ENCODE data around the gene HIPK2.

HIPK2 gene

DNA sequence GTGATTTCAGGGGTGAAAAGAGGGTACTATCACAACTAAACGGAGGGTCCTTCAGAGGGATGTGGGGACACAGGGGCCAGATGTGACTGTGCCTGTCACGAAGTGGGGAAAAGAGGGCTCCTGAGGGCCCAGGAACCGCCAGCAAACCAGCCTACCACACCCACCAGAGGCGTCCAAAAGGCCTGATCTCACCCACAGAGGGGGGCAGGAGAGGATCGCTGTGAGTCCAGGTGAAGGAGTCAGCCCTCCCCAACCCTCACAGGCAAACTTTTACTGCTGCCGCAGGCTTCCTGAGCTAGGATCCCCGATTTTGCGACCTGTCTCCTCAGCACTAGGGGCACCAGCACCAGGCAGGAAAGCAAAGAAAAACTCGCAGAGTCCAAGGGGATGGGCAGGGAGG is 64.7 kb downstream of the HIPK2 start:
- DNase-seq: no peak

DNA sequence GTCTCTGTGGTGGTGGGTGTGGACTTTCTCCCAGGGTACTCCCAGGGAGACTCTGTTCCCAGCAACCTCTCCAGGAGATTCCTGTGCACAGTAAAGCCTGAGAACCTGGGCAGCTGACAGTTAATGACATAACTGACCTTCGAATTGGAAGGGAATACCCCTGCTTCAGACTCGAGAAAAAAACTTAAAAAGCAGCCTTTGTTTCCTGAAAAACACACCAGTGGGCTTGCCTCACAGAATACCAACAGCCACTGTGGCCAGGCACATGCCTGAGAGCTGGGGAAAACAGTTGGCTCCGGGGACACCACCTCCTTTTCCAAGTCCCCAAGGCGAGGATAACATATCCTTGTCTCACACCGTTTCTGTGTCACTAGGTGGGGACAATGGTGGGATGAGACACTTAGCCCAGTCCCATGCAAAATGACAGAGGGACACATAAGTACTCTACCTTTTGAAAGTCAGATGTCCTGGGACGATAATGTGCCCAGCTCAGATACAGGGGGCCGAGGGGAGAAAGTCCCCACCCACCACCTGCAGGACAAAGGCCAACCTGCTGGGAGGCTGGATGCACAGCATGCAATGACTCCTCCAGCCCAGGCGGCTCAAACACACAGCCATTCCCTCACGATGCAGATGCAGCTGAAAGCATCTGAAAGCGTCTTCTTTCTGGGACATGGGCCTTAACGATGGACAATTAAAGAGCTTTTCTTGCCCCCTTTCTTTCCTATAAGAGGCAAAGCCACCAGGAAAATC is 65.6 kb downstream of the HIPK2 start:
- DNase-seq: no peak

DNA sequence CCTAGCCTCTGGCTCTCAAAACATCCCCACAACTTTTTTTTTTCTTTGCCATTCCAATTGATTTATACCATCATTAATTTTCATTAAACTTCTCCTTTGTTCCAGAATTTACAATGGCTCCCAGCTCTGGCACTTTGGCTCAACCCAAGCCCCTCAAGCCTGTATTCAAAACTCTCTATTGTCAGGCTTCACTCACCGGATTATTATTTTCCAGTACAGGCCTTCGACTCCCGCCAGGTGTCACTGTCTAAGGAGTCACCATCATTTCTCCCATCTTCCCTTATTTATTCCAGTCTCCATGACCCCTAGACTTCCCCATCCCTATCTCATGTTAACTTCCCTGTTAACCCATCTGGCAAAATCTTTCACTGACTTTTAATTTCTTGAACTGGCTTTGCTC is 67.8 kb downstream of the HIPK2 start:
- no peak for DNase-seq

DNA sequence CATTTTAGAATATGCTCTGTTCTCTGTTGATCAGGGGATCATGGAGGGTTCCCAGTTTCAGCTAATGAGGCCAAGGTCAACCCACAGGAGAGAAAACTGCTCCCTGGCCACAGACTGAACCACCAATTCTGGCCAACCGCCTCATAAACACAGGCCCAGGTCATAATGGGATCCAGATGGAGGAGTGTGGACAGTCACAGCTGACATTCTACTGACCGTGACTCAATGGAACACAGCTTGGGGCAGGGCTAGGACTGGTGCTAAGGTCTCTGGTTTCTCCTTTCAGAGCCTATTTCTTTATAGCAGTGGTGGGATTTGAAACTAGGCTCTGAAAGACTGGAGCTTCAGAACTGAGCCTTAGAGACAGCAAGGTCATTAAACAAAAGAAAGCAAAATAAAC is 68.3 kb downstream of the HIPK2 start:
- no peak for DNase-seq

DNA sequence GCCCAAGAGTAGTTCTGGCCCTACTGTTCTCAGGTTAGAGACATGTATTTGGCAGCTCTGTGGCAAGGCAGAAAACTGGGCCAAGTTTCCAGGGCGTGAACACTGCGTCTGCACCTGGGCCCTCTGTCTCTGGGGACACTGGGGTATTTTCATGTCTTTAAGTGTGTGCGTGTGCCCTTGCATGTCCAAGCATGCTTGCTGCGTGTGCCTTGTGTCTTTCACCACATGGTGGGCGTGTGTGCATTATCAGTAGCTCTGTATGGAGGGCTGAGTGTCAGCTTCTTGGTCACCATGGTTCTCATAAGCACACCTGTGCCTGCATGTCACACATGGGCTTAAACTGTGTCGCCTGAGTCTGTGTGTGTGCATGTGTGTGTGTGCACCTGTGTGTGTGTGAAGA is 69.3 kb downstream of the HIPK2 start:
- no peak for DNase-seq

DNA sequence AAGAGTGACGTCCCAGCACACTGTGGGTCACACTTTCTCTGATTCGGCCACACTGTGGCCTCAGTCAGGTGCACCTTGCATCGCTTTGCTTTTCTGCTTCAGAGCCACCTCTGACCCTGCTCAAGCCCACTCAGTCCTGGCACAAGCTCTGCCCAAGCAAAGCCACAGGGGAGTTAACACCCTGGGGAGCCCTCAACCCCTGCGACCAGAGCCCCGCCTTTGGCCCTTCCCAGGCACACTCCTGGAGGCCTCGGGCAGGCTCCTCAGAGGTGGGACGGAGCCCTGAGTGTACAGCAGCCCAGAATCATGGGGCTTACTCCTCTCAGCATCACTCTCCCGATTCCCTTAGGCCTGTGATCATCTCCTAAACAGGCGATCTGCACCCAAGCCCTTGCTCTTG is 71.0 kb downstream of the HIPK2 start:
- no peak for DNase-seq

DNA sequence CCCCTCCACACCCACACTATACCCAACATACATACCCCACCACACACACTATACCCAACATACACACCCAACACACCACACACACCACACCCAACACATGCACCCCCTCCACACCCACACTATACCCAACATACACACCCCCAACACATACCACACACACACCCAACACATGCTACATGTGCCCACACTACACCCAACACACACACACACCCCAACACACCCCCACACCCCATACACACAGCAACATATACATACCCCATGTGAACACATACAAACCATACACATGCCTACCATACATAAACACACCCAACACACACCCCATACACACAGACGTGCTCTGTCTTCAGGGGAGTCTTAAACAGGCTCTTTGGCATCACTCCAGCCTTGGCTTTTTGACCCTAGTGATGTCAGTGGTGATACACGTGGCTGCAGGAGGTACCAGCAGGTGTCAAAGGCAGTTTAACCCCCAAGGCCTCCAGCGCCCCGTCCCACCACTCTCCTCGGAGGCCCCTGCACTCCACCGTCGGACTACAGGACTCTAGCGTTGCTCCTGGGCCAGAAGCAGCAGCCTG is 73.4 kb downstream of the HIPK2 start:
- DNase-seq: no peak

DNA sequence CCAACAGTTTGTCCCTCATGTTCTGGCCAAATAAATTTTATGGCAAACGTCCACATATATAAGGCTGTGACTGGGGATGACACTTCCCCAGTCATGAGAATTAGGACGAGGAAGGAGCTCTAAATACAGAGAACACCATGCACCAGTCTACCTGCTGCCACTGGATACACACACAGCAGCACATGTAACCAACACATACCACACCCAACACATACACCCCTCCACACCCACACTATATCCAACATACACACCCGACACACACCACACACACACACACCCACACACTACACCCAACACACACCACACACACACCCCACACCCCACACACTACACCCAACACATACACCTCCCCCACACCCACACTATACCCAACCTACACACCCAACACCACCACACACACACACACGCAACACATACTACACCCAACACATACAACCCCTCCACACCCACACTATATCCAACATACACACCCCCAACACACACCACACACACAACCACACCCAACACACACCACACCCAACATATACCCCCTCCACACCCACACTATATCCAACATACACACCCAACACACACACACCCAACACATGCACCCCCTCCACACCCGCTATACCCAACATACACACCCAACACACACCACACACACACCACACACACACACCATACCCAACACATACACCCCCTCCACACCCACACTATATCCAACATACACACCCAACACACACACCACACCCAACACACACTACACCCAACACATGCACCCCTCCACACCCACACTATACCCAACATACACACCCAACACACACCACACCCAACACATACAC is 74.1 kb downstream of the HIPK2 start:
- DNase-seq: no peak

DNA sequence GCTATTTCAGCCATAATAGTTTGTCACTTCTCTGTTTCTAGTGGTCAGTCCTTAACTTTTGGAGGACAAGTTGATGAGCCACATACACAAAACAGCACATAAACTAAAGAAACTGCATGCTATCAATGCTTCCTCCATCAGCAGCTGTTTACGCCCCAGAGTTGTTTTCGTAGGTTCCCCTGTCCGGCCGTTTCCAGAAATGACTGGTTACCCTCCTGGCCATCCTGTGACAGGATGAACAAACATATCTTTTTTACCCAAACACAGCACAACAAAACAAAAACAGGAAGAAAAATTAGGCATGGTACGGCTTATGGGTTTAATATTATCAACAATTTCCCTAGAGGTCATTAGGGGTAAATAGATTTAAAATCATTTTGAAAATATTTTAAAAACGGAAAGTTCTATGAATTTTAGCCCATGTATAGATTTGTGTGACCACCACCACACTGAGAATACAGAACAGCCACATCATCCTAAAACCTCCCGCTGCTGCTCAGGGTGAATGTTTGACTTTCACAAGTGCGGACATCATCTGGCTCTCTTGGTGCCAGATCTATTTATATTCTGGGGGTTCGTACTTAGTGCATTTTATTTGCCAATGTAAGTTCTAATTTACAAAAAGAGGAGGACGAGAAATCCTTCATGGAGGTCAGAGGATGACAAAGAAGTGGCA is 74.8 kb downstream of the HIPK2 start:
- no peak for DNase-seq

DNA sequence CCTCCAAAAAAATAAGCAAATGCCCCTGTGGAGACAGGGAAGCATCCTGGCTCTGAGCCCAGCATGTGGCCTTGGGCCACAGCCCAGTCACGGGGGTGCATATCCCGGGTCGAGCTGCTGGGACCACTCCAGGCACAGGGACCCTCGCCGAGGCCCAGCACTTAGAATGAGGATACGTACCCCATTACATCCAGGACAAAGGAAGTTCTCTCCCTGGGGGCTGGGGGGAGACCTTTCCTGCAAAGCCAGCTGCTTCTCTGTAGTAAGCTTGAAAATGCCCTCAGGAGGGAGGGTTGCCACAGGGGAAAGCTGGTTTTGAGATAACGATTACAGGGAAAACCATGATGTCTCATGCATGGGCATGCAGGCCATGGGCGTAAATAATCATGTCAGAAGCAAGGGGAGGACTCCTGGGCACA is 75.5 kb downstream of the HIPK2 start:
- no peak for DNase-seq

DNA sequence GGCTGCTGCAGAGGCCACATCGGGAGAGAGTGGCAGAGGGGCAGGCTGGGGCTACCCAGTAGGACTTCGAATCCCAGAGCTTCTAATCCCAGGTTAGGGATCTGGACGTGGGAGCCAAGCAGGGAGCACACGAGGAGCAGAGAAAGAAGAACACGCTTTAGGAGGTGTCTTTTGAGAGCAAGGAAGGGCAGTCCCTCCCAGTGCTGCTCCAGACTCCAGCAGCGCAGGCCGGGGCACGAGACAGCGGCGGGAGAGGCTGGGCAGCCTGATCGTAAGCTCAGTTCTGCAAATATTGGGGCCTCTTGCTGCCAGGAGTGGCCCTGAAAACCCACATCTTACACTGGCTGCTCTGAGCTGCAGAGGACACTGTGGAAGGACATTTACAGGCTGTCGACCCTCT is 75.9 kb downstream of the HIPK2 start:
- DNase-seq: no peak

DNA sequence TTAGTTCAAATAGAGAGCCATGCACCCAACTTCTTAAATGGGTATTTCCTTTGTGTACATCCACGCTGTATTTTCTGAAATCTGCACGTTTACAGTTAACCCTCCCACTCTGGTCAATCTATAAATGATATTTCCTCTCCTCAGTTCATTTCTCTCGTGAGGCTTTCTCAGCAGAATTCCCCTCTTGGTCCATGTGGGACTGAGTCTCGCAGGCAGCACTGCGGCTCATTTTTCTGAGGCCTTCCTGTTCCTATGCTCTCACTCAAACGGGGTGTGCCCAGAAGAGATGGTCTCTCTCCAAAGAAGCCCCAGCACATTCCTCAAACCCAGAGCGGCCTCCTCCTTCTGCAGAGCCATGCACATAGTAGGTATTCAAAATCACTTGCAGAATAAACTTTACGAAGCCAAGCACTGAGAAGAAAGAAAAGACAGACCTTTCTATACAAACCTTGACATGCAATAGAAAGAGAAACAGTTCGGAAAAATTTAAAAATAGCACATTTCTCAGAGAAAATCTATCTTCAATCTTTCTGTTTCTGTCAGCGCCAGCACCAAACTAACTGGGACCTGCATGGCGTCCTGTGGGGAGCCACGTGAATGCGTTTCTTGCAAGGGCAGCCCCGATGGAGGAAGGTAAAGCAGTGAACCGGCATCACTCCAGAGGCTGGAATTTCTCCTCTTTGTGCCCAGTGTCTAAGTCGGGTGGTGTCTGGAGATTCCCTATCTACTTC is 77.1 kb downstream of the HIPK2 start:
- DNase-seq: no peak

DNA sequence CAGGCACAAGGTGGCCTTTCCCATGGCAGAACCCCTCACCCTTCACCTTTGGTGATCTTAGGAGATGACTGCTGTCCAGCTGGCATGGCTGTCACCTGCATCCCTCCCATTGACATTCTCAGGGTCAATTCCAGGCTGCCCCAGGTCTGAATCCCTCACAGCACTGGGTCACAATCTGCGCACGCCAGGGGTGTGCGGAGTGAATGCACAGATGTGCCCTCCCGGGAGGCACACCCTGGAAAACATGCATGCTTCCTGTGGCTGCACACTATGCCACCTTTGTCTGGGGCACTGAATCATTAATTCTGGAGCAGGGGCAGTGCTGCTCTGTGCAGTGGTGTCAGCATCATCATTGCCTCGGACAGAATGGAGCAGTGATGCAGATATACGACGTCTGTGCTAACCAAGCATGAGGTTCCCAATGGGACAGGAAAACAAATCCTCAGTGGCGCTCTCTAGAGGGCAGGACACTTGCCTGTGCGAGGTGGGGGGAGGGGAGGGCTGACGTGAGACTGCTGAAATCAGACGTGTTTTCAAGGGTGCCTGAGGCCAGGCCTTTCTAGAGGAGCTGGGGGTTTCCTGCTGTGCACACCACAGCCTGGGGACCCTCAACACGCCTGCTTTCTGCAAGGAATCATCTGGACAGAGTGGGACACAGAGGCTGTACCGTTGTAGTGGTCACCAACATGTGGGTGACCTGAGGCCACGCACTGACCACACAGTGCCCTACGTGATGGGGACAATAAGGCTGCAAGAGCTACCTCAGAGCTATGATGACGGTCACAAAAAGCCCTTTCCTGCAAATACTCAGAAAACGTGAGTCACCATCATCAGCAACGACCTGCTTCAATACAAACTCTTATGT is 77.9 kb downstream of the HIPK2 start:
- DNase-seq: no peak

DNA sequence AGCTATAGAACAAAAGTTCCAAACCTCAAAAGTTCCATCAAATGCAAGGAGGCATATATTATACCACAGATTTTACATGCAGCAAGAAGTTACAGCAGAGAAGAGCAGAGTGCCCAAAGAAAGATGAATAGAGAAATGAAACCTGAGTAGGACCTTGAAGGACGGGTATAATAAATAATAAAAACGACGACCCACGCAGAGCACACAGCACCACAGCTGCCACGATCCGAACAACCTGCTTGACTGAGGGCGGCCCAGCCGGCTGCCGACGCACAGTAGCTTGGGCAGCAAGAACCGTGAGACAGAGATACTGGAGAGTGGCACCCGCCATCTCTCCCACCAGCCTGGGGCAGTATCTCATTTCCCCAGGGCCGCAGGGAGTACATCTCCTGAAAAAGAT is 79.0 kb downstream of the HIPK2 start:
- DNase-seq: no peak

DNA sequence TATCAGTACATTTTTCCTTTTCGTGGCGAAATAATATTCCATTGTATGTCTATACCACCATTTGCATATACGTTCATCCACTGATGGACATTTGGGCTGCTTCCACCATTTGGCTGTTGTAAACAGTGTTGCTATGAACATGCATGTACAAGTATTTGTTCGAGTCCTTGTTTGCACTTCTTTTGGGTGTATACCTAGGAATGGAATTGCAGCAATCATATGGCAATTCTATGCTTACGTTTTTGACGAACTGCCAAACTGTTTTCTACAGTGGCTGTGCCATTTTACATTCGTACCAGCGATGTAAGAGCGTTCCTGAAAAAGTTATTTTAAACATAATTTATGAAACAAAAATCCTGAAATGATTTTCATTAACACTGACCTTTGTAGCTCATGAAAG is 79.5 kb downstream of the HIPK2 start:
- no peak for DNase-seq

DNA sequence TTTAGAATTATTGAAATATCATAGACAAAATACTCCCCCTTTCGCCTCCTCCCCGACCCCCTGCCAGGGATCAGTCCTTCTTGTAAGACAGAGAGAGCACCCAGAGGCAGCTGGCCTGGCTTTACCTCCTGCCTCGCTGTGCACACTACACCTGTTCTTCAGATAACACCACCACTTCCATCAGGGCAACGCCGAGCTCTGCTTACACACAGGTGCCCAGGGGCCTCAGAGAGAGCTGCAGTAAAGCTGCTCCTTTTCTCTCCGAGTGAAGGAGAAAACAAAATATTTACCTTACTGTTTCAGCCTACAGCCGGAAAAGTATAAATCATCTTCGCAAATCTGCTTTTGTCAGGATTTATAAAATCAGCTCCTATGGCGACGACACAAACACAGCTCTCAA is 80.7 kb downstream of the HIPK2 start:
- DNase-seq: no peak

DNA sequence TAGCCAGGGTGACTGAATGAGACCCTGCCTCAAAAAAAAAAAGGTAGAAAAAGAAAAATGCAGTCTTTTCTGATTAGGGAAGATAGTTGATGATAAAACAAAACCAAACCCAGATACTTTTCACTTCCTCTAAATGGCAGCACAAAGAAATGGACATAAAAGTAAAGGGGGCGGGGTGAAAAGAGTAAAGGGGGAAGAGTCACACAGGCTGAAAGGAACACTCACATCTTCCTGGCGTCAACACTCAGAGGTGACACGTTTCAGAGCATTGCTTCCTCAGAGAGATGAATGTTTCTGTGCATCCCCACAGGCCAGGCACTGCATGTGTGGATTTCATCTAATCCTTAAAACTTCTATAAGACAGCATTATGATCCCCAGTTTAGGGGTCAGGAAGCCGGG is 81.2 kb downstream of the HIPK2 start:
- peak; percentile 12 to 79 for DNase-seq

DNA sequence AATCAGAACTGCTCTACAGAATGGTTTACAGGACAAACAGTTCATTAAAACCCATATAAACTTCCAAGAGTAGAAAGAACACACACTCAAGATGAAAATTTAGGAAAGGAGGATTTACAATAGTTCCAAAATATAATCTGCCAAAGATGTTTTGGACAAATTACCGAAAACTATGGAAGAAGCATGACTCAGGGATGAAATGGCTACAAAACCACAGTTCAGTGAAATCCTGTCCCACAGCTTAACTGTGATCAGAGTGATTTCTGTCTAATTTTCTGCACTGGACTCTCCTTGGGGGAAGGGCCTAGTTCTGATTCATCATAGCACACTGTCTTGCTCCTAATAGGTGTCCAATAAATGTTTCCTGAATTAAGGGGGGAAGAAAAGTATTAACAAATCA is 82.2 kb downstream of the HIPK2 start:
- DNase-seq: no peak

DNA sequence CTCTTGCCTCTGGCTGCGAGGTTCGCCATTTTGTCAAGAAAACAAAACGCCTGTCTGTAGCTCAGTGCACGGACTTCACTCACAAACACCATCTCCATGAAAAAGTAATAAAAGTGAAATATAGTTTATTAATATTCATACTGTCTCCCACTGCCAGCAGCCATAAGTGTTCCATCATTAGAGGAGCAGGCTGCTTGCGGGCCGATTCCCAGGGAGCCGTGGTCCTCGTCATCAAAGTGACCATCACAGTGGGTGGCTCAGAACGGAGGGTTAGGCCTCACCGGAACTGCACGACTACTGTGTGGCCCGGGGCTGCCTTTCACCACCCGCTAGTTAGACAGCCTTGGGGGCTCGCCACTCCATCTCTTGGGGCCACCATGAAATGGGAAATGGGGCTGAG is 82.7 kb downstream of the HIPK2 start:
- DNase-seq: no peak

DNA sequence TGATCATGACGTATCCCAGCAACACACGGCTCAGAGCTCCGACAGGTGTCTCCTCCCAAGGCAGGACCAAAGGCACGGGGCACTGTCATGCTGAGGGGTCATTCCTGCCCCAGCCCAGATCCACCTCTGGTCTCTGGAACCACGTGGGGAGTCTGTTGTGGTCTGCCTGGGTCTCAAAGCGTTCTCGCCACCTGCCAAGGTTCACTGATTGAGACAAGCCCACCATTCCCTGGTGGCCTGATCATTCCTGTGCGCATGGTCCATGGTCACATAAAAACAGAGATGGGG is 83.5 kb downstream of the HIPK2 start:
- DNase-seq: no peak

DNA sequence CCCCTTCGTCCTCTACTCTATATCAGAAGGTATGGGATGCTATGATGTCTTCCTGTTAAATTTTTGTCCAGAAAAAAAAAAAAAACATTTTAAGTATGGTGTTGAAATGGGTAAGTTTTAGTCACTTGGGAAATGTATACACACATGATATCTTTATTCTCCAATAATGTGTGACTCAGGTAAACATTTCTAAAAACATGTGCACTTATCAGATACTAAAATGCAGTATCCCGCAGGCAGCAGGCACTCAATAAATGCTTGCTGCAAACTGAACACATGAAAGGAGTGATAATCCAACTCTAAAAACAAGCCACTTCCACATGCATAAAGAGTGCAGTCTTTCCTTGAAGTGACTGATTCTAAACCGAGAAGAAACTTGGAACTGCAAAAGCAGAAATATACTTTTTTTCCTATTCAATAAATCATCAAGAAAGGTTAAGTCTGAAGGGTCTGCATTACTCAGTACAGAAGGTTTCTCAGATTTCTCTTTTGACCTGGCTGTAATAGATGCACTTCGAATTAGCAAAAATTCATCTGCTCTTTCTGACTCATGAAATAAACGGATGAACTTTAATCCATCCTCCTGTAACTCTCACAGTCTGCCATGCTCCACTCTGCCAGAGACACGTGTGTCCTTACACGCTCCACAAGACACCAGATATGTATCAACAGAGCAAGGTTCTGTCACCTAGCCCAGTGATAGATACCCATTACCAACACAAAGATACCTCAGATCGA is 84.0 kb downstream of the HIPK2 start:
- DNase-seq: no peak

All from bone marrow (tissue), 2 donors.